ENCODE measurements around the gene NUAK2.

Gene NUAK2

DNA sequence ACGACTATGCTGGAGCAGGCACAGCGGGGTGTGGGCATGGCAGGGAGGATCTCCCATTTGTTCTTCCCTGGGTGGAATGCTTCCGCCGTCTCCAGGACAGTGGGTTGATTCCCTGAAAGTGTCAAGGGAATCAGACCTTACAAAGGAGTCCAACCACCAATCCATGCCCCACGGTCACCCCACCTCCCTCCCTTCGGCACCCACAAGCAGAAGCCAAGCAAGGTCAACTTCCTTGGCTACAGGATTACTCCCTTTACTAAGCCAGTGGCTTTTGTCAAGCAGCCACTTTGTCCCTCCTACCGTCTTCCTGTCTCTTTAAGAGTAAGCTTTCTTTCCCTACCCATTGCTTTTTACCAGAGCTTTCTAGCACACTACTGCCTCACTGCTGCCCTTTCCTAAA lies 15.9 kb upstream of the NUAK2 start:
- Histone ChIP-seq H3K4me3 (ENCODE audit: low read depth, low read length, poor library complexity, severe bottlenecking) (no peak overlapping the region), H3F3A (ENCODE audit: insufficient read depth, low read length) (no peaks in the 10 kb centered on the region), H3K27me3 (ENCODE audit: insufficient read depth, low read length) (peaks cover 9% of the 10 kb centered on the region; the same call in 1 of the 2 replicates), H3K9me2 (ENCODE audit: low read depth, low read length) (no peaks in the 10 kb centered on the region), H3K4me2 (ENCODE audit: low read length) (no peak overlapping the region), H4K20me1 (ENCODE audit: insufficient read depth, low read length) (no peaks in the 10 kb centered on the region), H3K9me3 (ENCODE audit: low read length) (no peaks in the 10 kb centered on the region), H3K9ac (ENCODE audit: low read length) (no peak overlapping the region), H3K79me2 (ENCODE audit: insufficient read depth, low read length) (no peaks in the 10 kb centered on the region), H3K36me3 (ENCODE audit: insufficient read depth, low read length) (no peaks in the 10 kb centered on the region), H3K27ac (ENCODE audit: low read depth, low read length, poor library complexity, severe bottlenecking) (no peak overlapping the region), H3K4me1 (ENCODE audit: insufficient read depth, low read length, severe bottlenecking) (no peaks in the 10 kb centered on the region), H2AFZ (ENCODE audit: low read length) (no peak overlapping the region)
- TF ChIP-seq, protein P1, sequence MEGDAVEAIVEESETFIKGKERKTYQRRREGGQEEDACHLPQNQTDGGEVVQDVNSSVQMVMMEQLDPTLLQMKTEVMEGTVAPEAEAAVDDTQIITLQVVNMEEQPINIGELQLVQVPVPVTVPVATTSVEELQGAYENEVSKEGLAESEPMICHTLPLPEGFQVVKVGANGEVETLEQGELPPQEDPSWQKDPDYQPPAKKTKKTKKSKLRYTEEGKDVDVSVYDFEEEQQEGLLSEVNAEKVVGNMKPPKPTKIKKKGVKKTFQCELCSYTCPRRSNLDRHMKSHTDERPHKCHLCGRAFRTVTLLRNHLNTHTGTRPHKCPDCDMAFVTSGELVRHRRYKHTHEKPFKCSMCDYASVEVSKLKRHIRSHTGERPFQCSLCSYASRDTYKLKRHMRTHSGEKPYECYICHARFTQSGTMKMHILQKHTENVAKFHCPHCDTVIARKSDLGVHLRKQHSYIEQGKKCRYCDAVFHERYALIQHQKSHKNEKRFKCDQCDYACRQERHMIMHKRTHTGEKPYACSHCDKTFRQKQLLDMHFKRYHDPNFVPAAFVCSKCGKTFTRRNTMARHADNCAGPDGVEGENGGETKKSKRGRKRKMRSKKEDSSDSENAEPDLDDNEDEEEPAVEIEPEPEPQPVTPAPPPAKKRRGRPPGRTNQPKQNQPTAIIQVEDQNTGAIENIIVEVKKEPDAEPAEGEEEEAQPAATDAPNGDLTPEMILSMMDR (IDR thresholded peaks at IDR 0.05; ENCODE audit: low read length), result no peak
- no peak for TF ChIP-seq EZH2 (IDR thresholded peaks at IDR 0.05; ENCODE audit: borderline replicate concordance, low read length)

DNA sequence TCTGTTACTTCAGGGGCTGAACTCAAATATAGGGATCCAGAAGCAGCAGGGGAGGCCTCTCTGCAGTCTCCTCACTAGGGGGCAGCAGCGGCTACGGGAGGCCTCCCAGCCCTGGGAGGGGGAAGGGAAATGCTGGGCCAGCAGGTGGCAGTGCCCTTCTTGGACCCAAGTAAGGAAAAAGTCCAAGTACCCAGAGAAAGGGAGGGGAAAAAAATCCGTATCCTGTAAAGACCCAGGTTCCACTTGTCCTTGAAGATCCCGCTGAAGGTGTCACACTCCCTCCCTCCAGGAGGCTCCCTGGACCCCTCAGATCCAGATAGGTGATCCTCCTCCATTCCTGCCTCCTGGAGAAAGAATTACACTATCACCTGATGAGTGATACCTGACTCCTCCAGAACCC lies 14.1 kb upstream of the NUAK2 start:
- H3K4me1 ChIP-seq (ENCODE audit: insufficient read depth, low read length, severe bottlenecking), result no peaks in the 10 kb centered on the region
- no peak overlapping the region for H2AFZ ChIP-seq (ENCODE audit: low read length)
- no peak overlapping the region for H3K4me3 ChIP-seq (ENCODE audit: low read depth, low read length, poor library complexity, severe bottlenecking)
- no peaks in the 10 kb centered on the region for H3K9me2 ChIP-seq (ENCODE audit: low read depth, low read length)
- H3K27me3 ChIP-seq (ENCODE audit: insufficient read depth, low read length), result peaks cover 9% of the 10 kb centered on the region
- H3K27ac ChIP-seq (ENCODE audit: low read depth, low read length, poor library complexity, severe bottlenecking), result no peak overlapping the region
- TF ChIP-seq EZH2 (IDR thresholded peaks at IDR 0.05; ENCODE audit: borderline replicate concordance, low read length), result no peak
- TF ChIP-seq, protein P1 (IDR thresholded peaks at IDR 0.05; ENCODE audit: low read length), result peak; percentile 100
- H3K36me3 ChIP-seq (ENCODE audit: insufficient read depth, low read length), result no peaks in the 10 kb centered on the region
- H3F3A ChIP-seq (ENCODE audit: insufficient read depth, low read length), result no peaks in the 10 kb centered on the region
- H4K20me1 ChIP-seq (ENCODE audit: insufficient read depth, low read length), result no peaks in the 10 kb centered on the region
- H3K9ac ChIP-seq (ENCODE audit: low read length), result no peak overlapping the region
- H3K79me2 ChIP-seq (ENCODE audit: insufficient read depth, low read length), result no peaks in the 10 kb centered on the region
- no peak overlapping the region for H3K4me2 ChIP-seq (ENCODE audit: low read length)
- no peaks in the 10 kb centered on the region for H3K9me3 ChIP-seq (ENCODE audit: low read length)

DNA sequence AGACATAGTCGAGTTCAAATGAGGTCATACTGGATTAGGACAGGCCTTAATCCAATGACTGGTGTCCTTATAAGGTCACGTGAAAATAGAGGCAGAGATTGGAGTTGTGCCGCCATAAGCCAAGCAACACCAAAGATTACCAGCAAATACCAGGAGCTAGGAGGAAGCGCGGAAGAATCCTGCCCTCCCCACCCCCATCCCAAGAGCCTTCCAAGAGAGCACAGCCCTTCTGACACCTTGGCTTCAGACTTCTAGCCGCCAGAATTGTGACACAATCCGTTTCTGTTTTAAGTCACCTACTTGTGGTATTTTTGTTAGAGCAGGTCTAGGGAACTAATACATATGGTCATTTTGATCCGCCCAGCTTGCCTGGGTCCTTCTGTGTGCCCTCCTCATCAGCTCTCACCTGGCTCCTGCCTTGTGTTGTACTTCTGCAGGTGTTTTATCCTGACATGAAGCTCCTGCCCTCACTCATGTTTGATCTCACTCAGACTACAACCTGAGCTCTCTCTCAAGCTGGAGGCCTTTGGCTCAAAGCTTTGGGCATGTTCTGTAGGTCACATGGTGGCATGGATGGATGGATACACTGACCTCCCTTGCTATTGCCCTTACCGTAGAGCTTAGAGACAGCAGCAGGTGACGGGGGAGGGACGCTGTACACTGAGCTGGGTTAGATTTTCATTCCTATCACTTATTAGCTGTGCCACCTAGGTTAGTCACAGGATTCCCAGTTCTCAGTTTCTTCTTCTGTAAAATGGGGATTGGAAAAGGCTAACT lies 10.7 kb upstream of the NUAK2 start:
- Histone ChIP-seq H3K4me3 (ENCODE audit: low read depth, low read length, poor library complexity, severe bottlenecking) (no peak overlapping the region), H3K4me1 (ENCODE audit: insufficient read depth, low read length, severe bottlenecking) (no peaks in the 10 kb centered on the region), H3K4me2 (ENCODE audit: low read length) (no peak overlapping the region), H4K20me1 (ENCODE audit: insufficient read depth, low read length) (no peaks in the 10 kb centered on the region), H3F3A (ENCODE audit: insufficient read depth, low read length) (no peaks in the 10 kb centered on the region), H3K27ac (ENCODE audit: low read depth, low read length, poor library complexity, severe bottlenecking) (no peak overlapping the region), H2AFZ (ENCODE audit: low read length) (no peak overlapping the region), H3K9ac (ENCODE audit: low read length) (no peak overlapping the region), H3K9me2 (ENCODE audit: low read depth, low read length) (no peaks in the 10 kb centered on the region), H3K27me3 (ENCODE audit: insufficient read depth, low read length) (peaks cover 10% of the 10 kb centered on the region), H3K79me2 (ENCODE audit: insufficient read depth, low read length) (no peaks in the 10 kb centered on the region), H3K9me3 (ENCODE audit: low read length) (no peaks in the 10 kb centered on the region), H3K36me3 (ENCODE audit: insufficient read depth, low read length) (no peaks in the 10 kb centered on the region)
- TF ChIP-seq, protein P1 (IDR thresholded peaks at IDR 0.05; ENCODE audit: low read length), result no peak
- no peak for TF ChIP-seq EZH2 (IDR thresholded peaks at IDR 0.05; ENCODE audit: borderline replicate concordance, low read length)

All from OCI-LY1 (cell line).